ENCODE results near the gene PACRG.

Gene PACRG

DNA sequence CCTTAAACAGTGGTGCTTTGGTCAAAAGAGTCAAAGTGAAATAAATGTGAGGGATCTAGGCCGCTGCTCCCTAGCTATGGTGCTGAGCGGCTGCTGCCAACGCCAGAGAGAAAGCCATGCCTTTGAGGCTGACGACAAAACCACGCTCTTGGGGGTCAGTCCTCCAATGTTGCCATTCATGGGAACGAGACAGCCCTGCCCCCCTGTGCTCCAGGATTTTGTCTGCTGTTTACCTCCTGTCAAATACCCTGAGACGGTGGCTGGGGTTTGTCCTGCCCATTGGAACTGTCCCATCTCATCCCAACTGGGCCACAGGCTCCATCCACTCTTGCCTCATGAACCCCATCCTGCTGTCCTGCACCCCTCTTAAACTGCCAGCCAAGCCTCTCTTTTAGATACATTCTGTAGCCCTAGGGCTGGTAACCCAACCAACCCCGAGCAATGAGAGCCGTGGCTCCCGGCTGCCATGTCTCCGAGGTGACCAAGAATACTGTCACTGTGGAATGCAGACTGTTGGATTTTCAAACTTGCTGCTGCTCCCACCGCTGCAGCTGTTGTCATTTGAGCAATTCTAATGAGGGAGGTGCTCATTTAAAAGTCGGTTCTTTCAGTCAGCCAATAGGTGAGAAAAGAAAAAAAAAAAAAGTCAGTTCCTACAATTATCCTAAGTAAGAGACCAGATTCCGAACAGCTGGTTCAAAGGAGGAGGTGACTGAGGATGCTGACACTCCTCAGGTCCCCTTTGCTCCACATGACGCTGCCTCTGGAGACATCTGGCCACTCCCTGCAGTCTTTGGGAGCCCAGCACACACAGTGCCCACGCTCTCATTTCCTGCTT is 613.7 kb downstream of the PACRG start:
- peak in 1 of 4 experiments; percentile 19 for DNase-seq

- DNase-seq: no peak
Observed at GRCh38 chr6:163342571-163343539, 615.1 kb downstream of the PACRG start.

- DNase-seq: no peak
Observed at GRCh38 chr6:163343609-163344008, 615.8 kb downstream of the PACRG start.

DNA sequence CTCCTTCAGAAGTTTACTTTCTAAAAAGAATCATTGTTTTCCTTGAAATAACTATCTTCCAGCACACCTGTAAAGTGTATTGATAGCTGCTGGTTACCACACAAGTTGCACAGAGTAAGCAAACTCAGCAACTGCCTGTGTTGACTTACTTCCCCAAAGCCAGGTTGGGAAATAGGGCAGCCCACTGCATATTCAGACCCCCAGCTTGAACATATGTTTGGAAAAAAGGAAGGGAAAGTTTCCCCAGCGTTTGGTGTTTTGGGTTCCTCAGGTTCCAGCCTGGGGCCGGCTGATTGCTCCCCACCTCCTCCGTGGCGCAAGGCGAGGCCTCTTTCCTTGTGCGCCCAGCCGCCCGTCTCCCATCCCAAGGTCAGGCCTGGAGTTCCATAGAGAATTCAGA is 616.6 kb downstream of the PACRG start:
- peak; percentile 24 to 67 (median 60) for DNase-seq

GRCh38 chr6:163345931-163346330 is 618.2 kb downstream of the PACRG start:
- no peak for DNase-seq

GRCh38 chr6:163346497-163346961 is 618.8 kb downstream of the PACRG start:
- DNase-seq: no peak

GRCh38 chr6:163347021-163347446 is 619.3 kb downstream of the PACRG start:
- DNase-seq: peak in 3 of 4 experiments; percentile 26 to 38 (median 33)

- DNase-seq: no peak
Observed at GRCh38 chr6:163348789-163349680, 621.3 kb downstream of the PACRG start.

DNA sequence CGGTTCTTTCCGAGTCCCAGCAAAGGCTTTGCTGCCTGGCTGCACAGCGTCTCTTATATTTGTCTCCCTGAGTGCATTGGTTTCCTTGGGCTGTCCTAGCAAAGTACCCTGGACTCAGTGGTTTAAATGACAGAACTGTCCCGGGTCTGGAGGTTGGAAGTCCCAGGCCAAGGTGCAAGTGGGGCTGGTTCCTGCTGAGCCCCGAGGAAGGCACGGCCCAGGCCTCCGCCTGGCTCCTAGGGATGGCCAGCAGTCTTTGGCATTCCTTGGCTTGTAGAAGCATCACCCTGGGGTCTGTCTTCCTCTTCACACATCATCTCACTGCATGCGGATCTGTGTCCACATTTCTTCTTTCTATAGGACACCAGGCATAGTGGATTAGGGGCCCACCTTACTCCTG is 621.9 kb downstream of the PACRG start:
- DNase-seq: no peak

GRCh38 chr6:163351013-163351412 is 623.2 kb downstream of the PACRG start:
- DNase-seq: no peak

DNA sequence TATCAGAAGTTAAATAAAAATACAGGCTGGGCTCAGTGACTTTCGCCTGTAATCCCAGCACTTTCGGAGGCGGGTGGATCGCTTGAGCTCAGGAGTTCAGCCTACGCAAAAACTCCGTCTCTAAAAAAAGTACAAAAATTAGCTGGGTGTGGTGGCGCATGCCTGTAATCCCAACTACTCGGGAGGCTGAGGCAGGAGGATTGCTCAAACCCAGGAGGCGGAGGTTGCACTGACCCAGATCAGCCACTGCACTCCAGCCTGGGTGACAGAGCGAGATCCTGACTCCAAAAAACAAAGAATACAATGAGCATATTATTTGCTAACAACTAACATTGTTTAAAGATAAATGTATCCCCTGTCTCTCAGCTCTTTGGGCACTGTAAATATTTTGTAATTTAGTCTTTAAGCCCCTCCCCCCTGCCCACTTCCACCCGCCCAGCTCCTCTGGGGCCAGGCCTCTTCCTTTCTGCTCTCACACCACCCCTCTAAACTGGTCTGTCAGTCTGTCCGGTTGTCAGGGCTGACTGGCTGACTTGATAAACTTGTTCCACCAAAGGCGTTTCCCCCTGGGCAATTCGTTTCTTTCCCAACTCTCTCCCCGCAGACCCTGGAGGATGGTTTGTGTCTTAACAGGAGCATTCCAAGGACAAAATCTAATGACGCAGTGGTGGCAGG is 624.4 kb downstream of the PACRG start:
- DNase-seq: peak; percentile 46 to 78 (median 70)

DNA sequence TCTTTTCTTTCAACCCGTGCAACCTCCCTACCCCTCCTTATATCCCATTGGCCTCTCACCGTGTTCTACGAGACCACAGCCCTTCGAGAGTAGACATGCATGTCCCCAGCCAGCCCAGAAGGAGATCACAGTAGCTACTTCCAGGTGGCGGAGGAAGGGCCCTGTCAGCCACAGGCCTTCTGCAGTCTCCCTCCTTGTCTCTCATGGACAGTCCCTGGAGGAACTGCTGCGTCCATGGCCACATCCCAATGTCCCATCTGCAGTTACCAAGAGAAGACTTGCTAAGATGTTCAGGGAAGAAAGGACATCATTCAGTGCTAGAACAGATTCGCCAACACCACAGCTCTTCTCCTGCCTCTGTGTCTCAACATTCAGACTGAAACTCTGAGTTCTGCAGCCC is 625.2 kb downstream of the PACRG start:
- peak in 2 of 4 experiments; percentile 32 to 33 for DNase-seq

- peak; percentile 89 to 96 (median 94) for DNase-seq
Observed at GRCh38 chr6:163354085-163354484, 626.3 kb downstream of the PACRG start.

GRCh38 chr6:163354761-163355425 is 627.1 kb downstream of the PACRG start:
- DNase-seq: peak; percentile 79 to 92 (median 89)

- DNase-seq: peak; percentile 93 to 96 (median 94)
Observed at GRCh38 chr6:163355426-163355991, 627.7 kb downstream of the PACRG start.

GRCh38 chr6:163356324-163356723 is 628.5 kb downstream of the PACRG start:
- peak; percentile 89 to 96 (median 95) for DNase-seq

- DNase-seq: no peak
Observed at GRCh38 chr6:163356743-163357142, 629.0 kb downstream of the PACRG start.

DNA sequence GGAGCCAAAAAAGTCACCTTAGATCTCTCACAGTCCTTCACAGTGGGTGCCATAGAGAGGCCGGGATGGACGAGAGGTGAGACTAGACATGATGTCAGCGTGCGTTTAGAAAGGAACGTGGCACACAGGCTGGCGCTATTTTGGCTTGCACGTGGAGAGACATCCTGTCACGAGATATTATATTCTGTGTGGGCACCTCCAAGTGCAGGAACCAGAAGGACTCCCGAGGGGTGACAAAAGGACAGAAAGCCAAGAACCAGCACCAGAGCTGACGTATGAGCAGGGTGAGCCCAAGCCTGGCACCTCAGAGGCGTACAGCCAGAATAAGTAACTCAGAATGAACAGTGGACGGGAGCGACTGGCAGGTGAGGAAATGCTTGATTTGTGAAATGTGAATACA is 636.9 kb downstream of the PACRG start:
- DNase-seq: no peak
